H1 (cell line): Measurements from ENCODE around the gene FAR2. TPM values are rescaled to one million over a fixed set of nuclear protein-coding genes. Genes with fewer than 3 reads are reported as not detected.

Experiments
- CTBP2 ChIP-seq: IDR thresholded peaks from 2 replicates; pipeline ENCODE4 v1.7.0; 2011; ENCODE audit warnings: borderline replicate concordance, mild to moderate bottlenecking, moderate library complexity, mixed read lengths, low read length; ENCODE audit not compliant: insufficient read depth, insufficient read length
- polyA plus RNA-seq, 7 experiments: library from polyadenylated mRNA; depleted of rRNA in 3 of 7; stranded (reverse) in 5 of 7; unstranded in 2 of 7; fragments of >200 nt in 5 of 7; fragments of 200-250 nt in 2 of 7; gene quantifications; 1 replicate in 5 of 7; 2 replicates in 1 of 7; 4 replicates in 1 of 7; pipeline versions ENCODE4 v1.2.1 to v1.2.3, GENCODE V29; 2011 to 2013; ENCODE audit warnings: missing spikeins in 2 of 7, mixed read lengths in 2 of 7
- total RNA-seq: library from RNA; stranded (reverse); fragmentation: NEBNext Ultra II Directional; extraction: Animal tissue kit (Norgen Biotek cat#: 25700); gene quantifications from 2 replicates; pipeline ENCODE4 v1.2.1, GENCODE V29; 2021

Gene FAR2
- total and polyA plus RNA-seq, 2 of the 8 experiments (the other 6 are each of a cell fraction or from before 2014, with no cell fraction given), result 24.0 to 24.1 TPM

DNA sequence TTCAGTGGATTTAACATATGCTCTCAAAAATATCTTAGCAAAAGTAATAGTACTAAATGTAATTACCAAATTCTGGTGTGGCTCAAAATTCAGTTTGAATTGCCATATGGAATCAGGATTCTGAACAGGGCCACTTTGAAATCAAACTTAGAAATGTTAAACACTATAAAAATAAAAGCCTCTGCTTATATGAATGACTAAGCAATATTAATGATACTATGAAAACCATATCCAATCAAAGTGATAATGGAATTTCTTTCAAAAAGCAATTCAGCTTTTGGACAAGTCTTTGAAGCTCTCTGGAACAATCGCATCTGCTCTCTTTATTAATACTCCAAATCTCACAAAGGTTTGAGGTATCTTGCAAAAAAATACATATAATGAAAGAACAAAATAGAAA lies 180.3 kb downstream of the FAR2 start (continued):
- TF ChIP-seq CTBP2, result no peak
